Measurements from ENCODE around the gene ACTL6B. TPM values are rescaled to one million over a fixed set of nuclear protein-coding genes. Genes with fewer than 3 reads are reported as not detected.

ACTL6B gene
- total RNA-seq, 2 experiments from 2014 or later = not detected

DNA sequence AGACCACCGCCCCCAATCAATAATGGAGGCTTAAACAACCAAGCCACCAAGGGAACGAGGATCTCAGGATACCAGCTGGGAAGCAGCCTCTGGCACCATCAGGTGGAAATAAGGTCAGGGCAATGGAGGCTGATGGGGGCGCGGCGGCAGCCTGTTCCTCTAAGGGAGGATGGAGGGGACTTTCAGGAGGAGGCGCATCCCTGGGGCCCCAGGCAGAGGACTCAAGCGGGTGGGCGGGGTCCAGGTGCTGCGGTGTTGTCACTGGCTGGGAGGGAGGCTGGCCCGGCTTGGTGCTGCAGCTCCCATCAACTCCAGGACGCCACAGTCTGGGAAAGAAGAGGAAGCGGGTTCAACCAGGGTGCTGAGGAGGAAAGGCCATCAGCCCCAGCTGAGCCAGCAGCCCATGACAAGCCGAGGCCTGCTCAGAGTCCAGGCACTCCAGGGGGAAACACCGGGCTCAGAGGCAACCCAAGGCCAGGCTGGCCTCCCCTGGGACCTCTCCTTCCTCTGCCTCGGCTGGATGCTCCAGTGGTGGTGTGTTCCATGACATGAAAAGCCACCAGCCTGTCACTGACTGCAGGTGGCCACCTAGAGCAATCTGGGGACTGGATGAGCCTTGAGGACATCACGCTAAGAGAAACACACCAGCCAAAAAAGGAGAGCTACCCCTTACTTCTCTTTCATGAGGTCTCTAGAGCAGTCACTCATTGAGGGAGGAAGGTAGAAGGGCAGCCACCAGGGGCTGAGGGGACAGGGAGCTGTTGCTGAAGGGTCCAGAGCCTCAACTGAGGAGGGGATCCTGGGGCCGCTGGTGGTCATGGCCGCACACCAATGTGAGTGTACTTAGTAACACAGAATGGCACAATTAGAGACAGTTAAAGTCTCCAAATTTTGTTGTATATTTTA, 33.2 kb upstream of the ACTL6B start:
- no peaks in the 10 kb centered on the region for H3K27me3 Mint-ChIP-seq
- peaks cover 17% of the 10 kb centered on the region for H3K36me3 Mint-ChIP-seq (ENCODE audit: low read depth)
- peak overlapping the region; percentile 13 for H3K27ac Mint-ChIP-seq
- DNase-seq (no peak), ATAC-seq (no peak)
- ChIA-PET CTCF (interaction anchor here (1.2 to 10.1 kb wide), 8 partner anchors 10 to 162 kb away, joined by 3 to 162 read pairs (median 16); partner anchors contain the start of genes FBXO24, LRCH4, MOSPD3 and POP7), POLR2A (interaction anchor here (1.4 to 8.3 kb wide), 3 partner anchors 12 to 220 kb away, joined by 3 to 94 read pairs (median 7); no protein-coding TSS in a partner anchor)
- TF ChIP-seq, protein P1, sequence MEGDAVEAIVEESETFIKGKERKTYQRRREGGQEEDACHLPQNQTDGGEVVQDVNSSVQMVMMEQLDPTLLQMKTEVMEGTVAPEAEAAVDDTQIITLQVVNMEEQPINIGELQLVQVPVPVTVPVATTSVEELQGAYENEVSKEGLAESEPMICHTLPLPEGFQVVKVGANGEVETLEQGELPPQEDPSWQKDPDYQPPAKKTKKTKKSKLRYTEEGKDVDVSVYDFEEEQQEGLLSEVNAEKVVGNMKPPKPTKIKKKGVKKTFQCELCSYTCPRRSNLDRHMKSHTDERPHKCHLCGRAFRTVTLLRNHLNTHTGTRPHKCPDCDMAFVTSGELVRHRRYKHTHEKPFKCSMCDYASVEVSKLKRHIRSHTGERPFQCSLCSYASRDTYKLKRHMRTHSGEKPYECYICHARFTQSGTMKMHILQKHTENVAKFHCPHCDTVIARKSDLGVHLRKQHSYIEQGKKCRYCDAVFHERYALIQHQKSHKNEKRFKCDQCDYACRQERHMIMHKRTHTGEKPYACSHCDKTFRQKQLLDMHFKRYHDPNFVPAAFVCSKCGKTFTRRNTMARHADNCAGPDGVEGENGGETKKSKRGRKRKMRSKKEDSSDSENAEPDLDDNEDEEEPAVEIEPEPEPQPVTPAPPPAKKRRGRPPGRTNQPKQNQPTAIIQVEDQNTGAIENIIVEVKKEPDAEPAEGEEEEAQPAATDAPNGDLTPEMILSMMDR (IDR thresholded peaks at IDR 0.05) = no peak
- intact Hi-C loops (cut with micrococcal nuclease) = loop anchor here (10.0 kb wide), 1 partner anchor 215 kb away; the partner anchor contains the start of gene TSC22D4
- H3K4me3 Mint-ChIP-seq = no peak overlapping the region
- peaks cover 41% of the 10 kb centered on the region for H3K4me1 Mint-ChIP-seq (ENCODE audit: low read depth)
- no peaks in the 10 kb centered on the region for H3K9me3 Mint-ChIP-seq

DNA sequence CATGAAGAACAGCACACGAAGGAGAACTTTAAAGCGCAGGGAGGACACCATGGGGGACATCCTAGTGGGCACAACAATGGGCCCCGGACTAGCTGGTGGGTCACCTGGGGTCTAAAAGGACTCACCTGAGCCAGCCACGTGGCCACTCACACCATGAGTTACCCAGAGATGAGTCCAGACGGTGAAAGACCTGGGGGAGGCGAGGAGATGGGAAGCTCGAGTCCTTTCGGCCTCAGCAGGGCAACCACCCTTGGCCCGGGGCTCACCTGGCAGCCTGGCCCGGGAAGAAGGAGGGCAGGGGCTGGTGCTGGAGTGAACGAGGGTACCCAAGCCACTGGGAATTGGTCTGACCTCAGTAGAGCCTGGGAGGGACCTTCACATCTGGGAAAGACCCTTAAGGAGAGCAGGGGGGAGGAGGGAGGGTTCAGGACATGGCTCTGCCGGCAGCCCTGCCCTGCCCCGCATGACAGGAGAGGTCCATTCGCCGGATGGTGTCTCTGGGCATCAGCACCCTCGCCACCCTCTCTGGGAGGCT, 32.1 kb upstream of the ACTL6B start:
- TF ChIP-seq, protein P1 (IDR thresholded peaks at IDR 0.05) = no peak
- ATAC-seq (no peak), DNase-seq (no peak)
- Mint-ChIP-seq H3K27ac (peak overlapping the region; percentile 53), H3K4me3 (no peak overlapping the region), H3K4me1 (ENCODE audit: low read depth) (peaks cover 41% of the 10 kb centered on the region), H3K9me3 (no peaks in the 10 kb centered on the region), H3K36me3 (ENCODE audit: low read depth) (peaks cover 18% of the 10 kb centered on the region), H3K27me3 (no peaks in the 10 kb centered on the region)
- ChIA-PET POLR2A (interaction anchor here (1.4 to 8.3 kb wide), 2 partner anchors 11 to 219 kb away, joined by 3 to 94 read pairs; no protein-coding TSS in a partner anchor), CTCF (interaction anchor here (1.2 to 10.1 kb wide), 5 partner anchors 9 to 124 kb away, joined by 3 to 162 read pairs (median 4); partner anchors contain the start of gene POP7)
- intact Hi-C loops (cut with micrococcal nuclease) = no loop called here

DNA sequence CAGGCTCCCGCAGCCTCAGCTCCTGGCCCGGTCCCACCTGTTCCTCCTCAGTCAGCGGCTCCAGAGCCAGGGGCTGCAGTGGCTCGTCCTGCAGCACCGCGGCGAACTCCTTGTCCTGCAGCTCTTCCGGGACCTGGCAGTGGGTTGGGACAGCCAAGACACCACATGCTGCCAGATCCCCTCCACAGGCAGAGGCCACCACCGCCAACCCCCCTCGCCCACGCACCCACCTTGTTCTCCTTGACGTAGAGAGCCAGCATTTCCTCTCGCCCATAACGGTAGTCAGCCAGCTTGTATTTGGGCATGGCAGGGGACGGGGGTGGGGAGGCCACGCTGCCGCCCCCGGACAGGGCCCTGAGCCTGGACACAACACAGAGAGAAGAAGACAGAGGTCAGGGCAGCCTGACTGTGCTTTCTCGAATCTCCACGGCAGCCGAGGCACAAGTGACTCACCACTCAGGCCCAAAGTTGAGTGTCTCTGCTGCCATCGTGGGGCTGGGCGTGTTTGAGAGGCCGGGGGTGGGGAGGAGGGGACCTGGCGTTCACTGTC, 31.6 kb upstream of the ACTL6B start:
- ATAC-seq (no peak), DNase-seq (peak; percentile 30)
- Mint-ChIP-seq H3K36me3 (ENCODE audit: low read depth) (peaks cover 14% of the 10 kb centered on the region), H3K9me3 (no peaks in the 10 kb centered on the region), H3K4me1 (ENCODE audit: low read depth) (peaks cover 42% of the 10 kb centered on the region), H3K4me3 (no peak overlapping the region), H3K27ac (no peak overlapping the region), H3K27me3 (no peaks in the 10 kb centered on the region)
- intact Hi-C loops (cut with micrococcal nuclease) = no loop called here
- ChIA-PET CTCF (interaction anchor here (10.1 kb wide), 1 partner anchor 17 kb away, joined by 162 read pairs; the partner anchor contains the start of gene POP7), POLR2A (interaction anchor here (8.3 kb wide), 1 partner anchor 10 kb away, joined by 94 read pairs; no protein-coding TSS in a partner anchor)
- TF ChIP-seq, protein P1 (IDR thresholded peaks at IDR 0.05) = no peak

DNA sequence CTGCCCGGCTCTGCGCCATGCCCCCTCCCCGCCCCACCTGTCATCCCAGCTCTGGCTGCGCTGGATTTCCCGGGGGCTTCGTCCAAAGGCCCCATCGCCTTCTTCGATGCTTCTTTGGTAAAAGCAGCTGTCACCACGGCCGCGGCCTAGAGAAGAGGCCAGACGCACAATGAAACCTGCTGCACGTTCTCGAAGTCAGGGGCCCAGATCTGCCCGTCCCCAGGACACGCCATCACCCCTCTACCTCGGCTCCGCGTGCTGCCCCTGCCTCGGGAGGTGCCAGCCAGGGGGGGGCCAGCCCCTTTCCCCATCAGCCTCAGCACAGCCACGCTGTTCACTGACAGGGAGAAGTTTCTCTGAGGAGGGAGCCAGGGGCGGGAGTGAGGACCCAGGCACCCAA, 31.0 kb upstream of the ACTL6B start:
- DNase-seq = no peak
- ChIA-PET CTCF (interaction anchor here (10.1 kb wide), 1 partner anchor 18 kb away, joined by 162 read pairs; the partner anchor contains the start of gene POP7), POLR2A (interaction anchor here (8.3 kb wide), 1 partner anchor 10 kb away, joined by 94 read pairs; no protein-coding TSS in a partner anchor)
- Mint-ChIP-seq H3K9me3 (no peaks in the 10 kb centered on the region), H3K27ac (no peak overlapping the region), H3K36me3 (ENCODE audit: low read depth) (peaks cover 12% of the 10 kb centered on the region), H3K4me3 (no peak overlapping the region), H3K4me1 (ENCODE audit: low read depth) (peaks cover 37% of the 10 kb centered on the region), H3K27me3 (no peaks in the 10 kb centered on the region)
- intact Hi-C loops (cut with micrococcal nuclease) = no loop called here
- TF ChIP-seq, protein P1 (IDR thresholded peaks at IDR 0.05) = no peak
- no peak for ATAC-seq

Data from activated CD8-positive, alpha-beta T cell treated with anti-CD3 and anti-CD28 coated beads for 36 hours (primary cell).